Measurements from ENCODE around the gene TMC2. TPM values are rescaled to one million over a fixed set of nuclear protein-coding genes. Genes with fewer than 3 reads are reported as not detected.

TMC2 gene
- total RNA-seq, 1 donor from 2014 or later, result not detected

GRCh38 chr20:2538931-2539720 is 2.8 kb downstream of the TMC2 start:
- no peak overlapping the region for H3K9ac ChIP-seq
- no peak for DNase-seq (ENCODE audit: low spot score)
- no peak overlapping the region for H3K4me3 ChIP-seq
- Mint-ChIP-seq H3K4me1 (peaks cover 19% of the 10 kb centered on the region), H3K27ac (peak overlapping the region; percentile 48), H3K36me3 (no peaks in the 10 kb centered on the region), H3K27me3 (ENCODE audit: insufficient read depth, low read depth) (peaks cover 10% of the 10 kb centered on the region), H3K4me3 (no peak overlapping the region), H3K9me3 (no peaks in the 10 kb centered on the region)
- H4K20me1 ChIP-seq (ENCODE audit: low read depth), result no peaks in the 10 kb centered on the region
- no peaks in the 10 kb centered on the region for H3K79me2 ChIP-seq (ENCODE audit: low read depth)
- H3K36me3 ChIP-seq, result no peaks in the 10 kb centered on the region
- no peaks in the 10 kb centered on the region for H3F3A ChIP-seq (ENCODE audit: low read depth)
- H3K4me1 ChIP-seq, result peaks cover 10% of the 10 kb centered on the region
- H3K4me2 ChIP-seq, result no peak overlapping the region
- H3K9me3 ChIP-seq (ENCODE audit: low read depth), result no peaks in the 10 kb centered on the region
- TF ChIP-seq EZH2phosphoT487 (IDR thresholded peaks at IDR 0.05), result no peak
- TF ChIP-seq EZH2 (IDR thresholded peaks at IDR 0.05), result no peak
- no peak for TF ChIP-seq CTCF (IDR thresholded peaks at IDR 0.05)
- peaks cover 52% of the 10 kb centered on the region for H3K27me3 ChIP-seq
- H3K27ac ChIP-seq, result no peak overlapping the region
- H2AFZ ChIP-seq (replicated peaks), result no peak overlapping the region

- DNase-seq (ENCODE audit: low spot score), result no peak
- TF ChIP-seq EZH2 (IDR thresholded peaks at IDR 0.05) (no peak), EZH2phosphoT487 (IDR thresholded peaks at IDR 0.05) (no peak), CTCF (IDR thresholded peaks at IDR 0.05) (no peak)
- Histone ChIP-seq H4K20me1 (ENCODE audit: low read depth) (no peaks in the 10 kb centered on the region), H2AFZ (replicated peaks) (no peak overlapping the region), H3K4me2 (no peak overlapping the region), H3K27ac (no peak overlapping the region), H3K4me1 (no peaks in the 10 kb centered on the region), H3K36me3 (no peaks in the 10 kb centered on the region), H3K4me3 (no peak overlapping the region), H3F3A (ENCODE audit: low read depth) (no peaks in the 10 kb centered on the region), H3K27me3 (peaks cover 71% of the 10 kb centered on the region), H3K9me3 (ENCODE audit: low read depth) (no peaks in the 10 kb centered on the region), H3K9ac (no peak overlapping the region), H3K79me2 (ENCODE audit: low read depth) (no peaks in the 10 kb centered on the region)
- Mint-ChIP-seq H3K4me3 (no peak overlapping the region), H3K9me3 (no peaks in the 10 kb centered on the region), H3K36me3 (no peaks in the 10 kb centered on the region), H3K4me1 (peaks cover 10% of the 10 kb centered on the region), H3K27ac (no peak overlapping the region), H3K27me3 (ENCODE audit: insufficient read depth, low read depth) (peaks cover 8% of the 10 kb centered on the region)
Measured at GRCh38 chr20:2541940-2542339, 5.6 kb downstream of the TMC2 start.

GRCh38 chr20:2542361-2542760 is 6.0 kb downstream of the TMC2 start:
- TF ChIP-seq CTCF (IDR thresholded peaks at IDR 0.05) (no peak), EZH2phosphoT487 (IDR thresholded peaks at IDR 0.05) (no peak), EZH2 (IDR thresholded peaks at IDR 0.05) (no peak)
- Mint-ChIP-seq H3K27me3 (ENCODE audit: insufficient read depth, low read depth) (peaks cover 8% of the 10 kb centered on the region), H3K36me3 (no peaks in the 10 kb centered on the region), H3K4me1 (peaks cover 10% of the 10 kb centered on the region), H3K27ac (no peak overlapping the region), H3K9me3 (no peaks in the 10 kb centered on the region), H3K4me3 (no peak overlapping the region)
- no peak overlapping the region for H3K4me3 ChIP-seq
- no peak overlapping the region for H3K27ac ChIP-seq
- no peak overlapping the region for H3K4me2 ChIP-seq
- H4K20me1 ChIP-seq (ENCODE audit: low read depth), result no peaks in the 10 kb centered on the region
- no peaks in the 10 kb centered on the region for H3F3A ChIP-seq (ENCODE audit: low read depth)
- H3K9me3 ChIP-seq (ENCODE audit: low read depth), result no peaks in the 10 kb centered on the region
- H3K36me3 ChIP-seq, result no peaks in the 10 kb centered on the region
- H3K27me3 ChIP-seq, result peaks cover 76% of the 10 kb centered on the region
- H3K4me1 ChIP-seq, result no peaks in the 10 kb centered on the region
- H3K79me2 ChIP-seq (ENCODE audit: low read depth), result no peaks in the 10 kb centered on the region
- no peak overlapping the region for H2AFZ ChIP-seq (replicated peaks)
- no peak for DNase-seq (ENCODE audit: low spot score)
- no peak overlapping the region for H3K9ac ChIP-seq

Data from neural progenitor cell (in vitro differentiated cells).